CD14-positive monocyte (primary cell): ENCODE data around the gene BNIPL. TPM values are rescaled to one million over a fixed set of nuclear protein-coding genes. Genes with fewer than 3 reads are reported as not detected.

Source experiments
- DNase-seq, 3 donors: peaks; one replicate each; pipeline ENCODE4 v3.0.0-alpha.2; 2011 to 2022
- H2AFZ ChIP-seq: 2 replicates; pipeline ENCODE4 v1.6.0; 2012; ENCODE audit warnings: mild to moderate bottlenecking, low read depth, low read length, inconsistent platforms; ENCODE audit not compliant: insufficient read depth, poor library complexity, severe bottlenecking
- H3K27ac ChIP-seq, 2 donors: 1 replicate in 1 of 2; 2 replicates in 1 of 2; pipeline ENCODE4 v1.5.1; 2012 to 2013; ENCODE audit warnings: low read length in 2 of 2, control low read depth in 1 of 2, inconsistent platforms in 1 of 2, low read depth in 1 of 2, mild to moderate bottlenecking in 1 of 2
- H3K27me3 ChIP-seq, 2 donors: one replicate each; pipeline versions ENCODE4 v1.6.0 to v1.6.1; 2011 to 2013; ENCODE audit warnings: low read length in 2 of 2; ENCODE audit not compliant: control insufficient read depth in 2 of 2, insufficient read depth in 2 of 2
- H3K36me3 ChIP-seq, 2 donors: replicated peaks in 1 of 2; 1 replicate in 1 of 2; 2 replicates in 1 of 2; pipeline versions ENCODE4 v1.5.1 to v1.6.1; 2012 to 2013; ENCODE audit warnings: low read length in 2 of 2, control low read depth in 1 of 2, inconsistent platforms in 1 of 2, mild to moderate bottlenecking in 1 of 2; ENCODE audit not compliant: insufficient read depth in 2 of 2, control insufficient read depth in 1 of 2
- H3K4me1 ChIP-seq, 2 donors: 1 replicate in 1 of 2; 2 replicates in 1 of 2; pipeline versions ENCODE4 v1.5.1 to v1.6.1; 2012 to 2013; ENCODE audit warnings: low read length in 2 of 2, control low read depth in 1 of 2, inconsistent platforms in 1 of 2, mild to moderate bottlenecking in 1 of 2, moderate library complexity in 1 of 2; ENCODE audit not compliant: insufficient read depth in 2 of 2, control insufficient read depth in 1 of 2
- H3K4me2 ChIP-seq: replicated peaks from 2 replicates; pipeline ENCODE3; 2012; ENCODE audit warnings: low read length, moderate library complexity, mild to moderate bottlenecking; ENCODE audit not compliant: poor library complexity, severe bottlenecking; ENCODE audit errors: extremely low read depth
- H3K4me3 ChIP-seq, 3 experiments: fragments of 200-600 bp in 1 of 3; sonication (generic) in 1 of 3; replicated peaks in 1 of 3; 1 replicate in 2 of 3; 2 replicates in 1 of 3; pipeline ENCODE4 v1.5.1; 2011 to 2013; ENCODE audit warnings: low read length in 3 of 3, mild to moderate bottlenecking in 3 of 3, control low read depth in 2 of 3, low read depth in 2 of 3, inconsistent platforms in 1 of 3, moderate library complexity in 1 of 3
- H3K79me2 ChIP-seq: 2 replicates; pipeline ENCODE4 v1.6.0; 2012; ENCODE audit warnings: mild to moderate bottlenecking, control low read depth, inconsistent platforms, low read length, moderate library complexity; ENCODE audit not compliant: insufficient read depth
- H3K9ac ChIP-seq: 2 replicates; pipeline ENCODE4 v1.6.0; 2017; ENCODE audit warnings: low read length, mild to moderate bottlenecking; ENCODE audit not compliant: insufficient read depth, poor library complexity, severe bottlenecking
- H3K9me3 ChIP-seq, 2 donors: replicated peaks in 1 of 2; 1 replicate in 1 of 2; 2 replicates in 1 of 2; pipeline versions ENCODE4 v1.5.1 to v1.6.1; 2012 to 2013; ENCODE audit warnings: low read length in 2 of 2, control low read depth in 1 of 2; ENCODE audit not compliant: control insufficient read depth in 1 of 2, insufficient read depth in 1 of 2
- H4K20me1 ChIP-seq: 2 replicates; pipeline ENCODE4 v1.6.0; 2012; ENCODE audit warnings: mild to moderate bottlenecking, low read length, control low read depth, moderate library complexity; ENCODE audit not compliant: insufficient read depth
- H3K27ac Mint-ChIP-seq, 7 donors: one replicate each; pipeline ENCODE4 v1.8.0; 2020; ENCODE audit warnings: mild to moderate bottlenecking in 7 of 7, mixed read lengths in 7 of 7, moderate library complexity in 6 of 7, inconsistent platforms in 2 of 7
- H3K27me3 Mint-ChIP-seq, 3 donors: one replicate each; pipeline ENCODE4 v1.8.0; 2021 to 2022; ENCODE audit warnings: low read depth in 3 of 3, mild to moderate bottlenecking in 3 of 3, mixed read lengths in 3 of 3, moderate library complexity in 3 of 3, inconsistent platforms in 1 of 3
- H3K36me3 Mint-ChIP-seq, 2 donors: one replicate each; pipeline ENCODE4 v1.8.0; 2020; ENCODE audit warnings: mixed read lengths in 2 of 2, inconsistent platforms in 1 of 2, mild to moderate bottlenecking in 1 of 2
- H3K4me1 Mint-ChIP-seq: one replicate; pipeline ENCODE4 v1.8.0; 2020; ENCODE audit warnings: mild to moderate bottlenecking, mixed read lengths
- H3K4me3 Mint-ChIP-seq, 2 donors: one replicate each; pipeline ENCODE4 v1.8.0; 2020; ENCODE audit warnings: mild to moderate bottlenecking in 2 of 2, mixed read lengths in 2 of 2, moderate library complexity in 1 of 2
- H3K9me3 Mint-ChIP-seq, 7 donors: one replicate each; pipeline ENCODE4 v1.8.0; 2020 to 2022; ENCODE audit warnings: mixed read lengths in 7 of 7, mild to moderate bottlenecking in 6 of 7, moderate library complexity in 6 of 7, inconsistent platforms in 2 of 7
- CTCF ChIP-seq: fragments of 200-600 bp; IDR thresholded peaks from one replicate; pipeline ENCODE4 v1.8.0; 2022; ENCODE audit warnings: antibody characterized with exemption, mild to moderate bottlenecking
- WGBS: methylation state at CpG from one replicate; pipeline ENCODE4 v1.1.5; 2013; ENCODE audit warnings: missing lambda C conversion rate; ENCODE audit not compliant: insufficient coverage; 5-methylcytosine and 5-hydroxymethylcytosine counted together
- intact Hi-C, 2 donors: fragments of 100-400 bp; cut with micrococcal nuclease; formaldehyde crosslinking; loops; one replicate each; pipeline versions ENCODE4 v1.15.0 to v1.15.1; 2023
- polyA plus RNA-seq, 3 donors: library from polyadenylated mRNA; depleted of rRNA in 1 of 3; unstranded in 2 of 3; stranded (reverse) in 1 of 3; fragments of 300-500 nt in 2 of 3; fragments of >200 nt in 1 of 3; fragmentation: Illumina TruSeq in 2 of 3; gene quantifications; 1 replicate in 2 of 3; 2 replicates in 1 of 3; pipeline ENCODE4 v1.2.3, GENCODE V29; 2012 to 2021

The BNIPL gene
- polyA plus RNA-seq, 3 donors = 0.77 TPM; not detected in 2

DNA sequence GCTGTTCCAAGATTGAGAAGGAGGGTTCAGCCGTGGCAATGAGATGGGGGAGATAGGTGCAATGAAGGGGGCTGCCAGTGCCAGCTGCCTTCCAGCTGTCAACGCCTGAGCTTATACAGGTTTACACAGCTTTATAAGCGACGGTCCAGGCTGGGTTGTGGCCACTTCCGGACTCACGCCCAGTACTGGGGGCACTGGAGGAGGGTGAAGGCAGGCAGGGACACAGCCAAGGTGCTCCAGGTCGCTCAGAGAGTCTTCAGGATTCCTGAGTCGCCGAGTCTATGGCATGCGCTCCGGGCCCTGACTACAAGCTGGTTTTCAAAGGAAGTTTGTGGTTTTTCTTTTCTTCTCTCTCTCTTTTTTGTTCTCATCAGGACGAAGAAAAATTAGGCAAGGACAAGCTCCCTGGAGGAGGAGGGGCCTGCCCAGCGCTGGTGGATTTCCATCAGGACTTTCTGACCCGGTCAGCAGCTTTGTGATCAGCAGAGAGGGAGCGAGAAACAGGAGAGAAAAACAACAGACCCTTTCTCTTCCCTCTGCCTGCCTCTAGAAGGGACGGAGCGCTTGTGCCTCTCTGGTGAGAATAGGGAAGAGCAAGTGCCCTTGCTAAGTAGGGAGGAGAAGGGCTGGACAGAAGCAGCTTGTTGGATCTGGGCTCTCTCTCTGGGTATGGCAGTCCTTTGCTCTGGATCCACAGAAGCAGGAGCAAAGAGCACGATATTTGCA lies 29.9 kb upstream of the BNIPL start, which contains the start of gene MINDY1:
Gene MINDY1, minus strand, starts transcription at position 576 of the 726 bp plus-strand sequence. CDS start 4,285 bp downstream, outside the sequence.
- Mint-ChIP-seq H3K27ac (peak within 1 kb of the TSS; percentile 98 to 99 (median 99)), H3K4me1 (peaks cover 80% of the 10 kb centered on the region), H3K4me3 (peak within 1 kb of the TSS; percentile 97), H3K9me3 (no peaks in the 10 kb centered on the region), H3K27me3 (peaks cover 0 to 10% (median 2%) of the 10 kb centered on the region in 3 donors), H3K36me3 (peaks cover 0 to 11% of the 10 kb centered on the region in 2 donors)
- Histone ChIP-seq H3K27me3 (no peaks in the 10 kb centered on the region), H3K4me1 (peaks cover 71 to 78% of the 10 kb centered on the region in 2 donors), H3K4me3 (peak within 1 kb of the TSS; percentile 63 to 88 (median 78)), H4K20me1 (peaks cover 7% of the 10 kb centered on the region), H3K9ac (peak within 1 kb of the TSS; percentile 87), H3K9me3 (no peaks in the 10 kb centered on the region), H3K27ac (peak within 1 kb of the TSS; percentile 89 to 95), H2AFZ (peak within 1 kb of the TSS; percentile 93), H3K4me2 (peak within 1 kb of the TSS; percentile 89), H3K36me3 (no peaks in the 10 kb centered on the region), H3K79me2 (peaks cover 72% of the 10 kb centered on the region)
- intact Hi-C loops = loop anchor here (5.0 to 10.0 kb wide), 6 partner anchors 34 to 161 kb away; partner anchors contain the start of genes LYSMD1 (in 2 of the 2), SCNM1 (in 2 of the 2), ARNT (in 1 of the 2) and CDC42SE1 (in 1 of the 2)
- TF ChIP-seq CTCF = peak; percentile 65
- peak; percentile 69 to 79 (median 77) for DNase-seq
- WGBS = 0% methylated on average over 7 of the region's 18 CpGs

DNA sequence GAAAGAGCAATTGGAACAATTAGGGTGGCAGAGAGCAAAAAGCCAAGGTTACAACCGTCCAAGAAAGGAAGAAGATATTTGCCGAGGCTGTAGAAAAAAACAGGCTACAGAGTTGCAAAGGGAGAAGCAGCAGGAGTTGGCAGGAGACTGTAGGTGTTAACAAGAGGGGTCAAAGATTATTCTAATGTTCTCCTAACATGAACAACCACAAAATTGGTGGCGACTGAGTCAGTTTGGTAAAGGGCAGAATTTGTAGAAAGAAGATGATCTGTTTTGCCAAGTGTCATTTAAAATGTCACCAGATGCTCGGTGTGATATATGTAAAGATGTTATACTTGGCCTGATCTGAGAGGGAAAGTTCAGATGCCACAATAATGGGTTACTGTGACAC lies 28.5 kb upstream of the BNIPL start:
- DNase-seq = no peak
- H3K4me3 ChIP-seq = peak overlapping the region; percentile 4 to 88 (median 78)
- peaks cover 66% of the 10 kb centered on the region for H3K79me2 ChIP-seq
- intact Hi-C loops = loop anchor here (5.0 to 10.0 kb wide), 6 partner anchors 36 to 159 kb away; partner anchors contain the start of genes LYSMD1 (in 2 of the 2), SCNM1 (in 2 of the 2), ARNT (in 1 of the 2) and CDC42SE1 (in 1 of the 2)
- peaks cover 0 to 10% (median 0%) of the 10 kb centered on the region in 3 donors for H3K27me3 Mint-ChIP-seq
- no peaks in the 10 kb centered on the region for H4K20me1 ChIP-seq
- peaks cover 4 to 10% of the 10 kb centered on the region in 2 donors for H3K36me3 Mint-ChIP-seq
- no peaks in the 10 kb centered on the region for H3K27me3 ChIP-seq
- H3K4me1 Mint-ChIP-seq = peaks cover 67% of the 10 kb centered on the region
- peak overlapping the region; percentile 84 to 97 for H3K4me3 Mint-ChIP-seq
- peak overlapping the region; percentile 89 for H3K4me2 ChIP-seq
- H3K27ac Mint-ChIP-seq = peak overlapping the region; percentile 98 to 99 (median 99)
- TF ChIP-seq CTCF = no peak
- peak overlapping the region; percentile 41 for H2AFZ ChIP-seq
- H3K9me3 Mint-ChIP-seq = no peaks in the 10 kb centered on the region
- peak overlapping the region; percentile 89 to 95 for H3K27ac ChIP-seq
- H3K9me3 ChIP-seq = no peaks in the 10 kb centered on the region
- peaks cover 0 to 2% of the 10 kb centered on the region in 2 donors for H3K36me3 ChIP-seq
- H3K4me1 ChIP-seq = peaks cover 57 to 64% of the 10 kb centered on the region in 2 donors
- peak overlapping the region; percentile 87 for H3K9ac ChIP-seq
- WGBS = 22% methylated on average over 2 of the region's 4 CpGs
